DND-41 (cell line): ENCODE results near the gene HAP1.

ENCODE experiments used
- ATAC-seq: fragments of 200-7000 bp; cut with Tn5 transposase; 3 replicates; pipeline ENCODE4 v1.9.1; 2021; ENCODE audit warnings: low read depth; ENCODE audit not compliant: insufficient read depth
- DNase-seq: peaks from one replicate; pipeline ENCODE4 v3.0.0-alpha.2; 2020
- H2AFZ ChIP-seq: 2 replicates; pipeline ENCODE4 v1.6.0; 2012; ENCODE audit warnings: low read depth, low read length
- H3K27ac ChIP-seq: 2 replicates; pipeline ENCODE4 v1.5.1; 2012; ENCODE audit warnings: low read length, inconsistent platforms
- H3K27me3 ChIP-seq: fragments of 200-600 bp; sonication (generic); 2 replicates; pipeline ENCODE4 v1.6.0; 2012; ENCODE audit warnings: low read length, mild to moderate bottlenecking, inconsistent platforms; ENCODE audit not compliant: insufficient read depth, poor library complexity
- H3K36me3 ChIP-seq: 2 replicates; pipeline ENCODE4 v1.5.1; 2012; ENCODE audit warnings: low read length, inconsistent platforms; ENCODE audit not compliant: insufficient read depth
- H3K4me1 ChIP-seq: 2 replicates; pipeline ENCODE4 v1.5.1; 2012; ENCODE audit warnings: mild to moderate bottlenecking, low read length; ENCODE audit not compliant: insufficient read depth
- H3K4me2 ChIP-seq: 2 replicates; pipeline ENCODE4 v1.6.0; 2012; ENCODE audit warnings: mild to moderate bottlenecking, moderate library complexity, low read length, inconsistent platforms; ENCODE audit not compliant: insufficient read depth
- H3K4me3 ChIP-seq, 2 experiments: fragments of 200-600 bp in 1 of 2; shearing (Covaris generic) in 1 of 2; 2 replicates each; pipeline ENCODE4 v1.5.1; 2012 to 2016; ENCODE audit warnings: inconsistent platforms in 2 of 2, low read length in 2 of 2, mild to moderate bottlenecking in 2 of 2, low read depth in 1 of 2, moderate library complexity in 1 of 2
- H3K79me2 ChIP-seq: 2 replicates; pipeline ENCODE4 v1.6.0; 2012; ENCODE audit warnings: low read length, inconsistent platforms; ENCODE audit not compliant: insufficient read depth
- H3K9ac ChIP-seq: 2 replicates; pipeline ENCODE4 v1.6.0; 2012; ENCODE audit warnings: low read depth, mild to moderate bottlenecking, inconsistent platforms, low read length, moderate library complexity
- H3K9me3 ChIP-seq: 2 replicates; pipeline ENCODE4 v1.5.1; 2012; ENCODE audit warnings: low read length, moderate library complexity, mild to moderate bottlenecking, inconsistent platforms; ENCODE audit not compliant: insufficient read depth, severe bottlenecking
- H4K20me1 ChIP-seq: 2 replicates; pipeline ENCODE4 v1.6.0; 2012; ENCODE audit warnings: low read length; ENCODE audit not compliant: insufficient read depth
- EZH2 ChIP-seq: IDR thresholded peaks from 3 replicates; pipeline ENCODE4 v1.6.1; 2012; ENCODE audit warnings: borderline replicate concordance, low read depth, mild to moderate bottlenecking, moderate library complexity, low read length, inconsistent platforms; ENCODE audit not compliant: severe bottlenecking
- TF ChIP-seq, protein P1 (sequence below): IDR thresholded peaks from 2 replicates; pipeline ENCODE4 v1.5.1; 2012; ENCODE audit warnings: borderline replicate concordance, low read length, moderate library complexity, mild to moderate bottlenecking; ENCODE audit not compliant: poor library complexity, severe bottlenecking; ENCODE audit errors: extremely low read depth

HAP1 gene

DNA sequence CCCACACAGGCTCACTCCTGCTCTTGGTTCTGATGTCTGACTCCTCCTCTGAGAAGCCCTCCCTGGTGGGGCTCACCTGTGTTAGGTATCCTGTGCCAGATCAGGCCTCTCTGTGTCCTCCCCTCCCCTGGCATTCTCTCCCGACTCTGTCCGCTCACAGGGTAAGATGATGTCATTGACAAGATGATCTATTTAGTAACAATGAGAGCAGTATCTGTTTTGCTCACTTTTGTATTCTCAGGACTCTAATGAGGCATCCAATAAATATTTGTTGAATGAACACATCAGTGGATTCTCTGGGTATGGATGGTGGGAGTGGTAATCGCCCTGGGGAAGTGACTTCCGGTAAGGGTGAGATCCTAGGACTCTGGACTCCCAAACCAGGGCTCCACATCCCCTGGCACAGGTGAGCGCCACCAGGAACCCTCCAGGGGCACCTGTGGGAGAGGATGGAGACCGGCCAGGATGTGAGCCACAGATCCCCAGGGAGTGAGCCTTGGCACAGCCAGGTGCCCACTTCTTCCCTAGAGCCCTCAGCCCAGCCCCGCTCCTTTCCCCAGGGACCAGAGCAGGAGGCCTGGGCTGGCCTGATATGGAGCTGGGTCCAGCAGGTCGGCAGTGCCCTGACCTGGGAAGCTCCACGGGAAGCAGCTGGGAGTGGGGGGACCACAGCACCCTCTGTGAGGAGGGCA is 5.4 kb upstream of the HAP1 start:
- H2AFZ ChIP-seq = no peak overlapping the region
- H3K9ac ChIP-seq = no peak overlapping the region

DNA sequence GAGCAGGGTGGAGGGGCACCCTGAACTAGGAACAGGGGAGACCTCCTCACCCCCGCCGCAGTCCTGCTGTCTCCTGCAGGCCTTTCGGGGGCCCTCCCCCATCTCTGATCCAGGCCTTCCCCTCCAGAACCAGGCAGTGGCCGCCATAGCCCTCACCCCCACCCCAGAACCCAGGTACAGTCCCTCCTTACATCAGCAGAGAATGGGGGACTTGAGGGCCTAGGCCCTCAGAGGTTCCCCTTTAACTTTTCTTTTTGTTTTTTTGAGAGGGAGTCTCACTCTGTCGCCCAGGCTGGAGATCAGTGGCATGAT is 4.3 kb upstream of the HAP1 start:
- Histone ChIP-seq H3K79me2 (no peaks in the 10 kb centered on the region), H3K4me1 (peaks cover 7% of the 10 kb centered on the region), H3K4me2 (no peak overlapping the region), H2AFZ (peak overlapping the region; percentile 97), H3K27me3 (no peaks in the 10 kb centered on the region), H3K36me3 (no peaks in the 10 kb centered on the region), H3K9ac (peak overlapping the region; percentile 31; the same call in 1 of the 2 replicates), H3K9me3 (no peaks in the 10 kb centered on the region), H3K27ac (no peak overlapping the region), H3K4me3 (no peak overlapping the region), H4K20me1 (no peaks in the 10 kb centered on the region)
- DNase-seq (no peak), ATAC-seq (no peak)
- TF ChIP-seq EZH2 = no peak
- TF ChIP-seq, protein P1, sequence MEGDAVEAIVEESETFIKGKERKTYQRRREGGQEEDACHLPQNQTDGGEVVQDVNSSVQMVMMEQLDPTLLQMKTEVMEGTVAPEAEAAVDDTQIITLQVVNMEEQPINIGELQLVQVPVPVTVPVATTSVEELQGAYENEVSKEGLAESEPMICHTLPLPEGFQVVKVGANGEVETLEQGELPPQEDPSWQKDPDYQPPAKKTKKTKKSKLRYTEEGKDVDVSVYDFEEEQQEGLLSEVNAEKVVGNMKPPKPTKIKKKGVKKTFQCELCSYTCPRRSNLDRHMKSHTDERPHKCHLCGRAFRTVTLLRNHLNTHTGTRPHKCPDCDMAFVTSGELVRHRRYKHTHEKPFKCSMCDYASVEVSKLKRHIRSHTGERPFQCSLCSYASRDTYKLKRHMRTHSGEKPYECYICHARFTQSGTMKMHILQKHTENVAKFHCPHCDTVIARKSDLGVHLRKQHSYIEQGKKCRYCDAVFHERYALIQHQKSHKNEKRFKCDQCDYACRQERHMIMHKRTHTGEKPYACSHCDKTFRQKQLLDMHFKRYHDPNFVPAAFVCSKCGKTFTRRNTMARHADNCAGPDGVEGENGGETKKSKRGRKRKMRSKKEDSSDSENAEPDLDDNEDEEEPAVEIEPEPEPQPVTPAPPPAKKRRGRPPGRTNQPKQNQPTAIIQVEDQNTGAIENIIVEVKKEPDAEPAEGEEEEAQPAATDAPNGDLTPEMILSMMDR = no peak

More for the DNA sequence above, 5.4 kb upstream of the HAP1 start:
- no peak for ATAC-seq
- Histone ChIP-seq H4K20me1 (no peaks in the 10 kb centered on the region), H3K27me3 (no peaks in the 10 kb centered on the region), H3K36me3 (no peaks in the 10 kb centered on the region), H3K27ac (no peak overlapping the region), H3K4me3 (no peak overlapping the region), H3K9me3 (no peaks in the 10 kb centered on the region), H3K79me2 (no peaks in the 10 kb centered on the region), H3K4me2 (no peak overlapping the region), H3K4me1 (peaks cover 7% of the 10 kb centered on the region)
- no peak for DNase-seq
- no peak for TF ChIP-seq EZH2
- TF ChIP-seq, protein P1 = no peak

DNA sequence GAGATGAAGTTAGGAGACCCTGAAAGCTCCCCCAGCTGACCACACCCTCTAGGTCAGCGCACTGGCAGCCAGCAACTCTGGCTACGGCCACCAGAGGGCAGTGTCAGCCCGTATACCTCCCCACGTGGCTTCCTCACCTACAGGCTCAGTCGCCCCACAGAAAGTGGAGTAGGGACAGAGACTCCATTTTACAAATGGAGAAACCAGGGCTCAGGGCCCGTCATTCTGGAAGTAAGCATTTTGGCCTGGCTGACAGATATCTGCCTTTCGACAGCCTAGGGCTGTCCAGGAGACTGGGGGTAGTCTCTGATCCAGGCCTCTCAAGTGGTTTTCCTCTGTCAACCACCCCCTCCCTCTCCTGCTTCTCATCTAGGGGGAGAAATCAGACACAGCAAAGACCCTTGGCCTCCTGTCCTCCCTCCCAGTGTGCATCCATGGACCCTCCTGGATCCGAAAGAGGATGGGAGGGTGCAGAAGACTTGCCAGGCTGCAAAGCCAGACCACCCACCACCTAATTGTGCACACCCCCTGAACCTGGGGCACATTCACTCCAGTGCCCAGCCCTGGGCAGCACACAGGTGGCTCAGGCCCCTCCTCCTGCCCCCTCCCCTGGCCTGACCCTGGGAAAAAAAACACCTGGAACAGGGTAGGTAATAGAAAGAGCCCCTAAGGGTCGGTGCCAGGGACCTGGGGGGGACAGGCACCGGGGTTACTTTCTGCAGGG is 3.8 kb upstream of the HAP1 start:
- 0 out of 2 replicates have a peak overlapping the region, but pooled peaks have one; percentile 1 for H3K4me2 ChIP-seq
- ATAC-seq = peak; percentile 97
- H3K27me3 ChIP-seq = no peaks in the 10 kb centered on the region

More for the DNA sequence above, 3.8 kb upstream of the HAP1 start:
- no peak overlapping the region for H3K4me3 ChIP-seq
- DNase-seq = peak; percentile 82
- no peak overlapping the region for H3K27ac ChIP-seq
- H3K9me3 ChIP-seq = no peaks in the 10 kb centered on the region
- H2AFZ ChIP-seq = peak overlapping the region; percentile 97
- H3K9ac ChIP-seq = peak overlapping the region; percentile 31
- TF ChIP-seq, protein P1 = peak; percentile 99
- no peak for TF ChIP-seq EZH2
- no peaks in the 10 kb centered on the region for H3K36me3 ChIP-seq
- H3K79me2 ChIP-seq = no peaks in the 10 kb centered on the region
- H3K4me1 ChIP-seq = peaks cover 7% of the 10 kb centered on the region
- no peaks in the 10 kb centered on the region for H4K20me1 ChIP-seq
